HTERT RPE-1 (cell line): ENCODE measurements around the gene ZC3H13.

Experiments used
- in situ Hi-C: fragments of 300-500 bp; cut with MboI; formaldehyde crosslinking; loops from 4 replicates; pipeline ENCODE4 v1.14.3; 2020; ENCODE audit warnings: low sequenced_read_pairs

ZC3H13 gene

DNA sequence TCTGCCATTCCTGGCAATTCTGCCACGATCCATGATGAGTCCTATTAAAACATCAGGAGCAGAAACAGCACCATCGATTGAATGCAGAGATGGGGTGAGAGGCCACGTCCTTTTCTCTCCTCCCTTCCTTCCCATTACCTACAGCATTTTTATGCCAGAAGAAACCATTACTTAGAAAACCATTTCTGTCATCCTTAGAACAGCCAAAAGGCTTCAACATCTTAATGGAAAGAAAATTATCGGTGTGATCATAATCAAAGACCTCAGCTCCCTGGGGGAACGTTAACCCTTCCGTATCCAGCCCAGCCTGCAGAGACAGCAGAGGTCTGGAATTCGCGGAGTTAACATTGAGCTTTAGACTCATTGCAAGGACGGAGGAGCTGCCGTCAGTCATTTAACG is 145.0 kb downstream of the ZC3H13 start:
- in situ Hi-C loops: no loop called here
